ENCODE data around the gene AZU1.
"Not testable (repeated sequence)": the region's sequence is repeated elsewhere in the genome, so short reads cannot be mapped to it uniquely, and the experiment has no call there.

AZU1 gene

GRCh38 chr19:853614-854220 lies 26.1 kb downstream of the AZU1 start:
- not testable (repeated sequence) for H3K27ac ChIP-seq (ENCODE audit: low read depth, low read length); H3K9ac ChIP-seq (ENCODE audit: low read length in 5 of 5); H3K4me3 ChIP-seq (ENCODE audit: low read depth in 1 of 5, low read length in 5 of 5); H3K27me3 ChIP-seq (ENCODE audit: control insufficient read depth in 5 of 5, insufficient read depth in 4 of 5, low read length in 5 of 5); H3K36me3 ChIP-seq (ENCODE audit: control insufficient read depth in 5 of 5, insufficient read depth in 5 of 5, low read length in 5 of 5); H3K9me3 ChIP-seq (ENCODE audit: control insufficient read depth in 5 of 5, low read length in 5 of 5)
- H3K4me1 ChIP-seq (ENCODE audit: control insufficient read depth in 5 of 5, insufficient read depth in 5 of 5, low read length in 5 of 5): peaks cover under 1 to 25% (median 18%) of the 10 kb centered on the region in 5 donors

GRCh38 chr19:854549-854948 lies 26.9 kb downstream of the AZU1 start:
- H3K36me3 ChIP-seq (ENCODE audit: control insufficient read depth in 5 of 5, insufficient read depth in 5 of 5, low read length in 5 of 5): no peaks in the 10 kb centered on the region
- no peak overlapping the region for H3K27ac ChIP-seq (ENCODE audit: low read depth, low read length)
- H3K4me1 ChIP-seq (ENCODE audit: control insufficient read depth in 5 of 5, insufficient read depth in 5 of 5, low read length in 5 of 5): peaks cover 3 to 31% (median 23%) of the 10 kb centered on the region in 5 donors
- H3K4me3 ChIP-seq (ENCODE audit: low read depth in 1 of 5, low read length in 5 of 5): no peak overlapping the region
- H3K9me3 ChIP-seq (ENCODE audit: control insufficient read depth in 5 of 5, low read length in 5 of 5): no peaks in the 10 kb centered on the region
- H3K27me3 ChIP-seq (ENCODE audit: control insufficient read depth in 5 of 5, insufficient read depth in 4 of 5, low read length in 5 of 5): peaks cover 0 to 4% (median 0%) of the 10 kb centered on the region in 5 donors
- no peak overlapping the region for H3K9ac ChIP-seq (ENCODE audit: low read length in 5 of 5)

- Histone ChIP-seq H3K27ac (ENCODE audit: low read depth, low read length) (no peak overlapping the region), H3K9me3 (ENCODE audit: control insufficient read depth in 5 of 5, low read length in 5 of 5) (no peaks in the 10 kb centered on the region), H3K4me3 (ENCODE audit: low read depth in 1 of 5, low read length in 5 of 5) (no peak overlapping the region), H3K27me3 (ENCODE audit: control insufficient read depth in 5 of 5, insufficient read depth in 4 of 5, low read length in 5 of 5) (peaks cover 0 to 4% (median 0%) of the 10 kb centered on the region in 5 donors), H3K36me3 (ENCODE audit: control insufficient read depth in 5 of 5, insufficient read depth in 5 of 5, low read length in 5 of 5) (no peaks in the 10 kb centered on the region), H3K4me1 (ENCODE audit: control insufficient read depth in 5 of 5, insufficient read depth in 5 of 5, low read length in 5 of 5) (peaks cover 3 to 32% (median 27%) of the 10 kb centered on the region in 5 donors), H3K9ac (ENCODE audit: low read length in 5 of 5) (no peak overlapping the region)
Observed at GRCh38 chr19:855142-855541, 27.5 kb downstream of the AZU1 start.

- H3K27me3 ChIP-seq (ENCODE audit: control insufficient read depth in 5 of 5, insufficient read depth in 4 of 5, low read length in 5 of 5): peaks cover 0 to 4% (median 0%) of the 10 kb centered on the region in 5 donors
- no peak overlapping the region for H3K27ac ChIP-seq (ENCODE audit: low read depth, low read length)
- H3K36me3 ChIP-seq (ENCODE audit: control insufficient read depth in 5 of 5, insufficient read depth in 5 of 5, low read length in 5 of 5): no peaks in the 10 kb centered on the region
- H3K4me3 ChIP-seq (ENCODE audit: low read depth in 1 of 5, low read length in 5 of 5): no peak overlapping the region
- peaks cover 3 to 29% (median 26%) of the 10 kb centered on the region in 5 donors for H3K4me1 ChIP-seq (ENCODE audit: control insufficient read depth in 5 of 5, insufficient read depth in 5 of 5, low read length in 5 of 5)
- no peaks in the 10 kb centered on the region for H3K9me3 ChIP-seq (ENCODE audit: control insufficient read depth in 5 of 5, low read length in 5 of 5)
- no peak overlapping the region for H3K9ac ChIP-seq (ENCODE audit: low read length in 5 of 5)
Observed at GRCh38 chr19:855566-856120, 28.0 kb downstream of the AZU1 start.

- Histone ChIP-seq H3K9me3 (ENCODE audit: control insufficient read depth in 5 of 5, low read length in 5 of 5) (no peaks in the 10 kb centered on the region), H3K4me1 (ENCODE audit: control insufficient read depth in 5 of 5, insufficient read depth in 5 of 5, low read length in 5 of 5) (peaks cover 3 to 32% (median 26%) of the 10 kb centered on the region in 5 donors), H3K4me3 (ENCODE audit: low read depth in 1 of 5, low read length in 5 of 5) (no peak overlapping the region), H3K27ac (ENCODE audit: low read depth, low read length) (peak overlapping the region; percentile 92), H3K36me3 (ENCODE audit: control insufficient read depth in 5 of 5, insufficient read depth in 5 of 5, low read length in 5 of 5) (peaks cover 0 to 5% (median 4%) of the 10 kb centered on the region in 5 donors), H3K27me3 (ENCODE audit: control insufficient read depth in 5 of 5, insufficient read depth in 4 of 5, low read length in 5 of 5) (peaks cover 0 to 4% (median 0%) of the 10 kb centered on the region in 5 donors), H3K9ac (ENCODE audit: low read length in 5 of 5) (no peak overlapping the region)
Observed at GRCh38 chr19:858284-858683, 30.6 kb downstream of the AZU1 start.

GRCh38 chr19:858868-859843 lies 31.5 kb downstream of the AZU1 start, which contains the start of gene CFD:
TSS of gene CFD (plus strand) at chr19:859664. CDS start at chr19:859690, 26 bp downstream.
- peaks cover 0 to 9% (median 8%) of the 10 kb centered on the region in 5 donors for H3K36me3 ChIP-seq (ENCODE audit: control insufficient read depth in 5 of 5, insufficient read depth in 5 of 5, low read length in 5 of 5)
- H3K9me3 ChIP-seq (ENCODE audit: control insufficient read depth in 5 of 5, low read length in 5 of 5): no peaks in the 10 kb centered on the region
- peak within 1 kb of the TSS; percentile 70 to 88 (median 80) for H3K4me3 ChIP-seq (ENCODE audit: low read depth in 1 of 5, low read length in 5 of 5)
- peaks cover 3 to 38% (median 29%) of the 10 kb centered on the region in 5 donors for H3K4me1 ChIP-seq (ENCODE audit: control insufficient read depth in 5 of 5, insufficient read depth in 5 of 5, low read length in 5 of 5)
- H3K27ac ChIP-seq (ENCODE audit: low read depth, low read length): peak within 1 kb of the TSS; percentile 92
- H3K27me3 ChIP-seq (ENCODE audit: control insufficient read depth in 5 of 5, insufficient read depth in 4 of 5, low read length in 5 of 5): peaks cover 0 to 4% (median 0%) of the 10 kb centered on the region in 5 donors
- peak within 1 kb of the TSS; percentile 56 to 88 (median 76) for H3K9ac ChIP-seq (ENCODE audit: low read length in 5 of 5)

GRCh38 chr19:861141-861755 lies 33.6 kb downstream of the AZU1 start:
- Histone ChIP-seq H3K36me3 (ENCODE audit: control insufficient read depth in 5 of 5, insufficient read depth in 5 of 5, low read length in 5 of 5) (peaks cover 0 to 10% (median 9%) of the 10 kb centered on the region in 5 donors), H3K27ac (ENCODE audit: low read depth, low read length) (no peak overlapping the region), H3K9me3 (ENCODE audit: control insufficient read depth in 5 of 5, low read length in 5 of 5) (no peaks in the 10 kb centered on the region), H3K4me1 (ENCODE audit: control insufficient read depth in 5 of 5, insufficient read depth in 5 of 5, low read length in 5 of 5) (peaks cover 3 to 39% (median 29%) of the 10 kb centered on the region in 5 donors), H3K4me3 (ENCODE audit: low read depth in 1 of 5, low read length in 5 of 5) (peak overlapping the region in 4 of 5 donors; percentile 70 to 88 (median 80)), H3K27me3 (ENCODE audit: control insufficient read depth in 5 of 5, insufficient read depth in 4 of 5, low read length in 5 of 5) (peaks cover 0 to 4% (median 0%) of the 10 kb centered on the region in 5 donors), H3K9ac (ENCODE audit: low read length in 5 of 5) (no peak overlapping the region)

- H3K4me3 ChIP-seq (ENCODE audit: low read depth in 1 of 5, low read length in 5 of 5): peak overlapping the region in 4 of 5 donors; percentile 41 to 69 (median 50)
- H3K9ac ChIP-seq (ENCODE audit: low read length in 5 of 5): no peak overlapping the region
- no peak overlapping the region for H3K27ac ChIP-seq (ENCODE audit: low read depth, low read length)
- H3K4me1 ChIP-seq (ENCODE audit: control insufficient read depth in 5 of 5, insufficient read depth in 5 of 5, low read length in 5 of 5): peaks cover 3 to 39% (median 31%) of the 10 kb centered on the region in 5 donors
- no peaks in the 10 kb centered on the region for H3K9me3 ChIP-seq (ENCODE audit: control insufficient read depth in 5 of 5, low read length in 5 of 5)
- H3K27me3 ChIP-seq (ENCODE audit: control insufficient read depth in 5 of 5, insufficient read depth in 4 of 5, low read length in 5 of 5): peaks cover 0 to 4% (median 0%) of the 10 kb centered on the region in 5 donors
- H3K36me3 ChIP-seq (ENCODE audit: control insufficient read depth in 5 of 5, insufficient read depth in 5 of 5, low read length in 5 of 5): peaks cover 0 to 10% (median 9%) of the 10 kb centered on the region in 5 donors
Observed at GRCh38 chr19:861756-862580, 34.3 kb downstream of the AZU1 start.
